Body of pancreas (tissue), 4 donors: ENCODE results near the gene PTGDR.

Experiments
- POLR2A ChIP-seq, 3 donors: fragments of 450-650 bp; IDR thresholded peaks; one replicate each; pipeline ENCODE4 v1.6.1; 2016; ENCODE audit warnings: antibody characterized with exemption in 3 of 3, mild to moderate bottlenecking in 2 of 3
- TF ChIP-seq, protein P1 (sequence below), 7 experiments: fragments of 450-650 bp in 4 of 7; fragments of 200-600 bp in 3 of 7; sonication (generic) in 3 of 7; IDR thresholded peaks; one replicate each; pipeline ENCODE4 v1.5.1; 2016 to 2019; ENCODE audit warnings: antibody characterized with exemption in 7 of 7

DNA sequence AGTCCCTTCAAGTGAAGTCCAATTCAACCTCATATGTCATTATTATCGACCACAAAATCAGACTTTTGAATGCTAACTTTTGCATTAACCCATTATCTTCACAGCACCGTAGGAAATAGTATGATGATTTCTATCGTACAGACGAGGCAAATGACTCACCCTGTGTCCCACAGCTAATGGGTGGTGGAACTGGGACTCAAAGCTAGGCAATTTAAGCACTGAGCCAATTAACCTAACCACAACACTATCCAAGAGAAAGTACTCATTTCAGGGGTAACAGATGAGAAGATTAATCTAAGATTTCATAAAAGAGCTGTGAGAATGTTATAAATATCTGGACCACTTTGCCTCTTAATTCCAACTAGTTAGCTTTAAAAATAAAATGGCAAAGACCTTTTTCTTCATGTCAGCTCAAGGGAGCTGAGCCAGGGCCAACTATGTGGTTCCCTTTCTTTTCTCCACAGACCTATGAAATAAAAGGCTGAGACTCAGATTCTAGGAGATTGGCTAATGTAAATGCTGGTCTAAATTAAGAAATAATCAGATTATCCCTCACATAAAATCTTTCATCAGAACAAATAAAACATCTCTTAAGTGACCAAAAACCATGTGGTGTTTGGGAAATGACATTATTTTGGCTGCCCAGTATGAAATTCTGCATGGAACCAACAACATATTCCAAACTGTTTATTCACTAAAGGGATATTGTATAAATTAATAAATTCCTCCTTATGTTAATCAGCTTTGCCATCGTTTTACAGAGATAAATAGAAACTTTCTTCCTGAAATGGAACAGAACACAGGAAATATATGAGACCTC is 51.5 kb downstream of the PTGDR start:
- no peak for TF ChIP-seq POLR2A (IDR thresholded peaks at IDR 0.05)
- TF ChIP-seq, protein P1, sequence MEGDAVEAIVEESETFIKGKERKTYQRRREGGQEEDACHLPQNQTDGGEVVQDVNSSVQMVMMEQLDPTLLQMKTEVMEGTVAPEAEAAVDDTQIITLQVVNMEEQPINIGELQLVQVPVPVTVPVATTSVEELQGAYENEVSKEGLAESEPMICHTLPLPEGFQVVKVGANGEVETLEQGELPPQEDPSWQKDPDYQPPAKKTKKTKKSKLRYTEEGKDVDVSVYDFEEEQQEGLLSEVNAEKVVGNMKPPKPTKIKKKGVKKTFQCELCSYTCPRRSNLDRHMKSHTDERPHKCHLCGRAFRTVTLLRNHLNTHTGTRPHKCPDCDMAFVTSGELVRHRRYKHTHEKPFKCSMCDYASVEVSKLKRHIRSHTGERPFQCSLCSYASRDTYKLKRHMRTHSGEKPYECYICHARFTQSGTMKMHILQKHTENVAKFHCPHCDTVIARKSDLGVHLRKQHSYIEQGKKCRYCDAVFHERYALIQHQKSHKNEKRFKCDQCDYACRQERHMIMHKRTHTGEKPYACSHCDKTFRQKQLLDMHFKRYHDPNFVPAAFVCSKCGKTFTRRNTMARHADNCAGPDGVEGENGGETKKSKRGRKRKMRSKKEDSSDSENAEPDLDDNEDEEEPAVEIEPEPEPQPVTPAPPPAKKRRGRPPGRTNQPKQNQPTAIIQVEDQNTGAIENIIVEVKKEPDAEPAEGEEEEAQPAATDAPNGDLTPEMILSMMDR (IDR thresholded peaks at IDR 0.05), result no peak
